Fibroblast of peridontal ligament (primary cell): ENCODE data around the gene SEPTIN10.
A peak's percentile ranks its signal among the peaks of the same experiment; 100 is the strongest.
"Not testable (repeated sequence)": the region's sequence is repeated elsewhere in the genome, so short reads cannot be mapped to it uniquely, and the experiment has no call there.

Experiments
- DNase-seq: peaks from one replicate; pipeline ENCODE4 v3.0.0-alpha.2; 2010; ENCODE audit errors: extremely low read depth

SEPTIN10 gene

GRCh38 chr2:109613922-109614714 lies at the start of gene SEPTIN10, which contains the start of gene SOWAHC:
TSS of gene SEPTIN10 (minus strand) at chr2:109613966. CDS start at chr2:109613827, 139 bp downstream.
TSS of gene SOWAHC (plus strand) at chr2:109614364. CDS start at chr2:109614490, 126 bp downstream.
- peak; percentile 98 for DNase-seq

- DNase-seq = no peak
These were observed 49.1 kb upstream of the SEPTIN10 start for GRCh38 chr2:109662889-109663288.

GRCh38 chr2:109660046-109660860 lies 46.5 kb upstream of the SEPTIN10 start:
- DNase-seq = no peak

- no peak for DNase-seq
These were observed 45.8 kb upstream of the SEPTIN10 start for GRCh38 chr2:109659396-109660045.

- DNase-seq = no peak
These were observed 41.5 kb upstream of the SEPTIN10 start for GRCh38 chr2:109655287-109655686.

- DNase-seq = no peak
These were observed 40.7 kb upstream of the SEPTIN10 start for GRCh38 chr2:109654326-109655050.

GRCh38 chr2:109649736-109650695 lies 36.2 kb upstream of the SEPTIN10 start:
- peak; percentile 11 for DNase-seq

- peak; percentile 39 for DNase-seq
These were observed 34.3 kb upstream of the SEPTIN10 start for GRCh38 chr2:109648041-109648527.

- DNase-seq = peak; percentile 68
These were observed 33.9 kb upstream of the SEPTIN10 start for GRCh38 chr2:109647636-109648035.

- no peak for DNase-seq
These were observed 33.2 kb upstream of the SEPTIN10 start for GRCh38 chr2:109646961-109647360.

- DNase-seq = no peak
These were observed 31.8 kb upstream of the SEPTIN10 start for GRCh38 chr2:109645412-109646184.

GRCh38 chr2:109644571-109645275 lies 31.0 kb upstream of the SEPTIN10 start:
- peak; percentile 9 for DNase-seq

GRCh38 chr2:109640000-109640399 lies 26.2 kb upstream of the SEPTIN10 start:
- not testable (repeated sequence) for DNase-seq

GRCh38 chr2:109638795-109639194 lies 25.0 kb upstream of the SEPTIN10 start:
- no peak for DNase-seq

- DNase-seq = peak; percentile 42
These were observed 24.2 kb upstream of the SEPTIN10 start for GRCh38 chr2:109637749-109638570.

- no peak for DNase-seq
These were observed 22.6 kb upstream of the SEPTIN10 start for GRCh38 chr2:109636317-109636716.

GRCh38 chr2:109635426-109636304 lies 21.9 kb upstream of the SEPTIN10 start:
- no peak for DNase-seq
